Astrocyte (in vitro differentiated cells and primary cell): Measurements from ENCODE around the gene MAPK8IP3. TPM values are rescaled to one million over a fixed set of nuclear protein-coding genes. Genes with fewer than 3 reads are reported as not detected.

Experiments used
- DNase-seq: peaks from one replicate; pipeline ENCODE4 v3.0.0-alpha.2; 2010; ENCODE audit warnings: low read depth
- FAIRE-seq: peaks from 2 replicates; lab custom pipeline; 2011; peaks lifted over from hg19 to GRCh38; lab: Jason Lieb, UNC
- H2AFZ ChIP-seq: 2 replicates; pipeline ENCODE4 v1.6.0; 2012; ENCODE audit warnings: low read depth, low read length, inconsistent platforms
- H3K27ac ChIP-seq: 2 replicates; pipeline ENCODE4 v1.5.1; 2011; ENCODE audit warnings: low read depth, low read length, inconsistent platforms
- H3K27me3 ChIP-seq: 2 replicates; pipeline ENCODE4 v1.6.0; 2011; ENCODE audit warnings: low read length, inconsistent platforms; ENCODE audit not compliant: insufficient read depth
- H3K36me3 ChIP-seq: 2 replicates; pipeline ENCODE4 v1.5.1; 2011; ENCODE audit warnings: low read length, inconsistent platforms; ENCODE audit not compliant: insufficient read depth
- H3K4me1 ChIP-seq: 2 replicates; pipeline ENCODE4 v1.5.1; 2011; ENCODE audit warnings: low read length, inconsistent platforms; ENCODE audit not compliant: insufficient read depth
- H3K4me2 ChIP-seq: 2 replicates; pipeline ENCODE4 v1.6.0; 2012; ENCODE audit warnings: low read length, inconsistent platforms
- H3K4me3 ChIP-seq: 2 replicates; pipeline ENCODE4 v1.5.1; 2011; ENCODE audit warnings: low read depth, mild to moderate bottlenecking, low read length, inconsistent platforms; ENCODE audit not compliant: insufficient read depth
- H3K79me2 ChIP-seq: 2 replicates; pipeline ENCODE4 v1.6.0; 2012; ENCODE audit warnings: mild to moderate bottlenecking, low read length, inconsistent platforms; ENCODE audit not compliant: insufficient read depth
- H3K9ac ChIP-seq: 2 replicates; pipeline ENCODE4 v1.6.0; 2012; ENCODE audit warnings: mild to moderate bottlenecking, low read length, inconsistent platforms
- H3K9me3 ChIP-seq: 2 replicates; pipeline ENCODE4 v1.5.1; 2012; ENCODE audit warnings: low read depth, mild to moderate bottlenecking, low read length, inconsistent platforms; ENCODE audit not compliant: insufficient read depth
- H4K20me1 ChIP-seq: 2 replicates; pipeline ENCODE4 v1.6.0; 2012; ENCODE audit warnings: low read length, inconsistent platforms; ENCODE audit not compliant: insufficient read depth
- H3K27ac Mint-ChIP-seq: one replicate; pipeline ENCODE4 v1.8.0; 2021; ENCODE audit warnings: mild to moderate bottlenecking, mixed read lengths; ENCODE audit not compliant: unreplicated experiment
- H3K27me3 Mint-ChIP-seq: one replicate; pipeline ENCODE4 v1.8.0; 2021; ENCODE audit warnings: low read depth, mixed read lengths; ENCODE audit not compliant: unreplicated experiment
- H3K36me3 Mint-ChIP-seq: one replicate; pipeline ENCODE4 v1.8.0; 2021; ENCODE audit warnings: low read depth, mixed read lengths; ENCODE audit not compliant: unreplicated experiment
- H3K4me1 Mint-ChIP-seq: one replicate; pipeline ENCODE4 v1.8.0; 2021; ENCODE audit warnings: low read depth, mixed read lengths; ENCODE audit not compliant: unreplicated experiment
- H3K4me3 Mint-ChIP-seq: one replicate; pipeline ENCODE4 v1.8.0; 2021; ENCODE audit warnings: mild to moderate bottlenecking, moderate library complexity, mixed read lengths; ENCODE audit not compliant: unreplicated experiment
- H3K9me3 Mint-ChIP-seq: one replicate; pipeline ENCODE4 v1.8.0; 2021; ENCODE audit warnings: mild to moderate bottlenecking, mixed read lengths; ENCODE audit not compliant: unreplicated experiment
- EZH2 ChIP-seq: IDR thresholded peaks from 2 replicates; pipeline ENCODE4 v1.6.1; 2012; ENCODE audit warnings: mild to moderate bottlenecking, low read length, inconsistent platforms; ENCODE audit not compliant: insufficient read depth
- total RNA-seq: library from RNA; stranded (reverse); gene quantifications from 2 replicates; pipeline ENCODE4 v1.2.1, GENCODE V29; 2021
- TF ChIP-seq, protein P1 (sequence below): IDR thresholded peaks from 2 replicates; pipeline ENCODE4 v1.5.1; 2011; ENCODE audit warnings: low read depth, mild to moderate bottlenecking, inconsistent platforms, low read length, moderate library complexity; ENCODE audit not compliant: insufficient read depth

MAPK8IP3 gene
- total RNA-seq, 1 donor from 2014 or later: 92.4 TPM

- Histone ChIP-seq H3K4me2 (peak overlapping the region; percentile 83), H4K20me1 (peaks cover 33% of the 10 kb centered on the region), H3K9me3 (no peaks in the 10 kb centered on the region), H3K4me3 (peak overlapping the region; percentile 44), H3K27me3 (no peaks in the 10 kb centered on the region), H3K27ac (peak overlapping the region; percentile 99), H3K36me3 (peaks cover 10% of the 10 kb centered on the region), H3K79me2 (peaks cover 16% of the 10 kb centered on the region), H3K9ac (peak overlapping the region; percentile 88), H2AFZ (no peak overlapping the region), H3K4me1 (peaks cover 34% of the 10 kb centered on the region)
- H3K27ac Mint-ChIP-seq: peak overlapping the region; percentile 98
- DNase-seq: peak; percentile 88
- peaks cover 6% of the 10 kb centered on the region for H3K36me3 Mint-ChIP-seq
- peaks cover 19% of the 10 kb centered on the region for H3K4me1 Mint-ChIP-seq
- H3K27me3 Mint-ChIP-seq: no peaks in the 10 kb centered on the region
- peak; percentile 43 for FAIRE-seq
- no peaks in the 10 kb centered on the region for H3K9me3 Mint-ChIP-seq
- TF ChIP-seq, protein P1, sequence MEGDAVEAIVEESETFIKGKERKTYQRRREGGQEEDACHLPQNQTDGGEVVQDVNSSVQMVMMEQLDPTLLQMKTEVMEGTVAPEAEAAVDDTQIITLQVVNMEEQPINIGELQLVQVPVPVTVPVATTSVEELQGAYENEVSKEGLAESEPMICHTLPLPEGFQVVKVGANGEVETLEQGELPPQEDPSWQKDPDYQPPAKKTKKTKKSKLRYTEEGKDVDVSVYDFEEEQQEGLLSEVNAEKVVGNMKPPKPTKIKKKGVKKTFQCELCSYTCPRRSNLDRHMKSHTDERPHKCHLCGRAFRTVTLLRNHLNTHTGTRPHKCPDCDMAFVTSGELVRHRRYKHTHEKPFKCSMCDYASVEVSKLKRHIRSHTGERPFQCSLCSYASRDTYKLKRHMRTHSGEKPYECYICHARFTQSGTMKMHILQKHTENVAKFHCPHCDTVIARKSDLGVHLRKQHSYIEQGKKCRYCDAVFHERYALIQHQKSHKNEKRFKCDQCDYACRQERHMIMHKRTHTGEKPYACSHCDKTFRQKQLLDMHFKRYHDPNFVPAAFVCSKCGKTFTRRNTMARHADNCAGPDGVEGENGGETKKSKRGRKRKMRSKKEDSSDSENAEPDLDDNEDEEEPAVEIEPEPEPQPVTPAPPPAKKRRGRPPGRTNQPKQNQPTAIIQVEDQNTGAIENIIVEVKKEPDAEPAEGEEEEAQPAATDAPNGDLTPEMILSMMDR: peak; percentile 14
- no peak for TF ChIP-seq EZH2
- H3K4me3 Mint-ChIP-seq: peak overlapping the region; percentile 54
Observed at GRCh38 chr16:1745181-1745899, 39.3 kb downstream of the MAPK8IP3 start.

DNA sequence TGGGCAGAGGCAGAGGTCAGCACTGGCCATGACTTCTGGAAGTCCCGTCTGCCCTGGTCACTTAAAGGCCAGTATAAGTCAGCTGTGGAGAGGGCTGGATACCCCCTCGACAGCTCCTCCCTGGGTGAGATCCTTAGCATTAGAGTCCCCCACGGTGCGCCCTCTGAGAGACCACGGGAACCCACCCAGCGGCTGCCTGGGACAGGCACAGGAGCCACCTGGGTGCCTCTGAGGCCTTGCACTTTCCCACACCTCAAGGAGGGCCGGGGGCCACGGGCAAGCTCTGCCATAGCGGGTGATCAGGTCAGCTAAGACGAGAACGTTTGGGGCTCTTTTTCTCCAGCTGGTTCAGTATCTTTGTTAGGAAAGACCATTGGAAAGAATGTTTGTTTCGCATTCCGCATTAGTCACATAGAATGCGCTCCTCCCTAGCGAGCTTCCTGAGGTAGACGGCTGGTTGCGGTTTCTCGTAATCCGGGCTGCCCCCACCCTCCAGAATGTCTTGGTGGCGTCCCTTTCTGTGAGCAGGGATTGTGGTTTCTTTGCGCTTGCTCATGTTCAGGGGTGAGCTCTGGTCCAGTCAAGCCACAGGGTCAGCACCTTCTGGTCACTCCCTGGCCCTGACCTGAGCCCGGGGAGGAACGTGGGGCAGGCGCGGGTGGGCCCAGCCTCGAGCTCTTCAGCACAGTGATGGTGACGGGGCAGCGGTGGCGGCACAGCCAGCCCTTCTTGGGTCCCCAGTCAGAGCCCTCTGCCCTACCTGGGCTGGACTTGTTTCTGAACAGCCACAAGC is 40.1 kb downstream of the MAPK8IP3 start:
- peak overlapping the region; percentile 44 for H3K4me3 ChIP-seq
- Mint-ChIP-seq H3K27me3 (no peaks in the 10 kb centered on the region), H3K4me3 (peak overlapping the region; percentile 54), H3K9me3 (no peaks in the 10 kb centered on the region), H3K36me3 (peaks cover 6% of the 10 kb centered on the region), H3K4me1 (peaks cover 19% of the 10 kb centered on the region), H3K27ac (peak overlapping the region; percentile 98)
- H3K9ac ChIP-seq: peak overlapping the region; percentile 88
- H3K27ac ChIP-seq: peak overlapping the region; percentile 99
- DNase-seq (peak; percentile 97), FAIRE-seq (peak; percentile 86)
- H3K4me1 ChIP-seq: peaks cover 34% of the 10 kb centered on the region
- peak overlapping the region; percentile 83 for H3K4me2 ChIP-seq
- H2AFZ ChIP-seq: no peak overlapping the region
- peaks cover 9% of the 10 kb centered on the region for H3K79me2 ChIP-seq
- no peaks in the 10 kb centered on the region for H3K9me3 ChIP-seq
- TF ChIP-seq, protein P1: no peak
- no peak for TF ChIP-seq EZH2
- H3K27me3 ChIP-seq: no peaks in the 10 kb centered on the region
- peaks cover 7% of the 10 kb centered on the region for H3K36me3 ChIP-seq
- peaks cover 25% of the 10 kb centered on the region for H4K20me1 ChIP-seq
